Endothelial cell of umbilical vein (primary cell): ENCODE results near the gene GRID1. TPM values are rescaled to one million over a fixed set of nuclear protein-coding genes. Genes with fewer than 3 reads are reported as not detected.

Source experiments
- BruUV-seq: library from RNA; stranded (reverse); fragments of 400-500 nt; replicated peaks from 2 replicates; lab custom pipeline; 2021; lab: Mats Ljungman, UMichigan
- CTCF ChIA-PET: fragments of 300-600, 350-600 bp; sonication (Branson Sonifier 250); formaldehyde crosslinking; loops from one replicate; lab custom pipeline; 2021; ENCODE audit warnings: antibody characterized with exemption, inconsistent platforms; lab: Charles Lee
- POLR2A ChIA-PET: fragments of 300-600, 350-600 bp; sonication (Branson Sonifier 250); formaldehyde crosslinking; loops from one replicate; lab custom pipeline; 2021; ENCODE audit warnings: antibody characterized with exemption, inconsistent platforms; lab: Charles Lee
- DNase-seq: peaks from one replicate; pipeline ENCODE4 v3.0.0-alpha.2; 2011; ENCODE audit warnings: low read depth, low spot score
- FAIRE-seq: peaks from 2 replicates; lab custom pipeline; 2011; peaks lifted over from hg19 to GRCh38; lab: Jason Lieb, UNC
- H2AFZ ChIP-seq: 2 replicates; pipeline ENCODE4 v1.6.0; 2012; ENCODE audit warnings: low read depth, low read length, control low read depth, inconsistent platforms
- H3K27ac ChIP-seq: 2 replicates; pipeline ENCODE4 v1.5.1; 2011; ENCODE audit warnings: low read depth, mild to moderate bottlenecking, control low read depth, low read length, moderate library complexity; ENCODE audit not compliant: insufficient read depth
- H3K27me3 ChIP-seq, 2 experiments: 2 replicates each; pipeline versions ENCODE4 v1.6.0 to v1.6.1; 2011; ENCODE audit warnings: low read length in 2 of 2, mixed read lengths in 1 of 2; ENCODE audit not compliant: control insufficient read depth in 2 of 2, insufficient read depth in 2 of 2
- H3K36me3 ChIP-seq, 2 experiments: 2 replicates in 1 of 2; 3 replicates in 1 of 2; pipeline ENCODE4 v1.5.1; 2011; ENCODE audit warnings: low read length in 2 of 2, mild to moderate bottlenecking in 1 of 2, moderate library complexity in 1 of 2; ENCODE audit not compliant: control insufficient read depth in 2 of 2, insufficient read depth in 2 of 2; ENCODE audit errors: extremely low read depth in 1 of 2
- H3K4me1 ChIP-seq: 3 replicates; pipeline ENCODE4 v1.5.1; 2011; ENCODE audit warnings: mild to moderate bottlenecking, low read length; ENCODE audit not compliant: control insufficient read depth, insufficient read depth; ENCODE audit errors: extremely low read depth
- H3K4me2 ChIP-seq: 2 replicates; pipeline ENCODE4 v1.6.1; 2011; ENCODE audit warnings: low read length, control low read depth, mixed read lengths; ENCODE audit not compliant: insufficient read depth
- H3K4me3 ChIP-seq, 3 experiments: fragments of 200-600 bp in 1 of 3; sonication (generic), shearing (Covaris generic) in 1 of 3; replicated peaks in 1 of 3; 2 replicates each; pipeline ENCODE4 v1.5.1; 2011 to 2016; ENCODE audit warnings: control low read depth in 3 of 3, low read length in 3 of 3, mild to moderate bottlenecking in 2 of 3, inconsistent platforms in 1 of 3, low read depth in 1 of 3, moderate library complexity in 1 of 3; ENCODE audit not compliant: insufficient read depth in 1 of 3
- H3K79me2 ChIP-seq: 2 replicates; pipeline ENCODE4 v1.6.0; 2012; ENCODE audit warnings: low read length, inconsistent platforms; ENCODE audit not compliant: control insufficient read depth, insufficient read depth
- H3K9ac ChIP-seq: replicated peaks from 2 replicates; pipeline ENCODE3; 2011; ENCODE audit warnings: low read length, control low read depth; ENCODE audit not compliant: insufficient read depth; ENCODE audit errors: extremely low read depth
- H3K9me1 ChIP-seq: replicated peaks from 3 replicates; pipeline ENCODE4 v1.6.0; 2011; ENCODE audit warnings: mild to moderate bottlenecking, low read length; ENCODE audit not compliant: control insufficient read depth, insufficient read depth; ENCODE audit errors: extremely low read depth
- H3K9me3 ChIP-seq: replicated peaks from 2 replicates; pipeline ENCODE4 v1.5.1; 2012; ENCODE audit warnings: low read length, inconsistent platforms; ENCODE audit not compliant: control insufficient read depth, insufficient read depth
- H4K20me1 ChIP-seq: replicated peaks from 2 replicates; pipeline ENCODE3; 2011; ENCODE audit warnings: mild to moderate bottlenecking, low read length; ENCODE audit not compliant: control insufficient read depth, insufficient read depth; ENCODE audit errors: extremely low read depth
- EZH2 ChIP-seq: IDR thresholded peaks from 2 replicates; pipeline ENCODE4 v1.6.1; 2012; ENCODE audit warnings: borderline replicate concordance, low read depth, mild to moderate bottlenecking, moderate library complexity, low read length, inconsistent platforms; ENCODE audit not compliant: severe bottlenecking
- FOS ChIP-seq: IDR thresholded peaks from 2 replicates; pipeline ENCODE4 v1.6.1; 2011; ENCODE audit warnings: mild to moderate bottlenecking, low read length, moderate library complexity, borderline replicate concordance; ENCODE audit not compliant: insufficient read depth
- GATA2 ChIP-seq: IDR thresholded peaks from 2 replicates; pipeline ENCODE4 v1.7.0; 2011; ENCODE audit warnings: low read depth, mild to moderate bottlenecking, moderate library complexity, mixed read lengths, low read length; ENCODE audit not compliant: insufficient read length, insufficient read depth
- JUN ChIP-seq: IDR thresholded peaks from 2 replicates; pipeline ENCODE4 v1.6.1; 2011; ENCODE audit warnings: borderline replicate concordance, low read depth; ENCODE audit not compliant: insufficient read length, insufficient read depth
- MYC ChIP-seq: IDR thresholded peaks from one replicate; pipeline ENCODE4 v1.6.1; 2011; ENCODE audit warnings: mild to moderate bottlenecking, low read depth, low read length
- POLR2A ChIP-seq: IDR thresholded peaks from 2 replicates; pipeline ENCODE4 v1.6.1; 2012; ENCODE audit warnings: low read depth, mild to moderate bottlenecking, control low read depth, low read length
- POLR2AphosphoS5 ChIP-seq: IDR thresholded peaks from 2 replicates; pipeline ENCODE4 v1.6.1; 2012; ENCODE audit warnings: low read depth, mild to moderate bottlenecking, control low read depth, low read length, moderate library complexity; ENCODE audit not compliant: insufficient read depth
- dilution Hi-C: fragments of 300-500 bp; cut with MboI; formaldehyde crosslinking; loops from one replicate; pipeline ENCODE4 v1.15.0; 2019; ENCODE audit warnings: low sequenced_read_pairs; ENCODE audit not compliant: extremely low pct_ligation_motif_present
- intact Hi-C: fragments of 100-400 bp; cut with micrococcal nuclease; formaldehyde crosslinking; loops from one replicate; pipeline ENCODE4 v1.10.0; 2022
- polyA plus RNA-seq, 4 experiments: library from polyadenylated mRNA; depleted of rRNA in 3 of 4; stranded (reverse) in 3 of 4; unstranded in 1 of 4; fragments of >200 nt; gene quantifications; 2 replicates each; pipeline versions ENCODE4 v1.2.1 to v1.2.3, GENCODE V29; 2011 to 2012; ENCODE audit warnings: missing spikeins in 1 of 4
- total RNA-seq: library from RNA; stranded (reverse); gene quantifications from 2 replicates; pipeline ENCODE4 v1.2.3, GENCODE V29; 2021
- TF ChIP-seq, protein P1 (sequence below), 2 donors: IDR thresholded peaks; 1 replicate in 1 of 2; 2 replicates in 1 of 2; pipeline ENCODE4 v1.5.1; 2011; ENCODE audit warnings: low read length in 2 of 2, mild to moderate bottlenecking in 2 of 2, moderate library complexity in 2 of 2, control low read depth in 1 of 2, inconsistent platforms in 1 of 2, low read depth in 1 of 2; ENCODE audit not compliant: insufficient read depth in 1 of 2; ENCODE audit errors: extremely low read depth in 1 of 2
- TF ChIP-seq, protein P2 (sequence below): IDR thresholded peaks from 2 replicates; pipeline ENCODE4 v1.6.1; 2011; ENCODE audit not compliant: insufficient read depth, insufficient read length

Gene GRID1
- total and polyA plus RNA-seq, 2 donors (not counting 3 experiments of a cell fraction or from before 2014, with no cell fraction given), result not detected

DNA sequence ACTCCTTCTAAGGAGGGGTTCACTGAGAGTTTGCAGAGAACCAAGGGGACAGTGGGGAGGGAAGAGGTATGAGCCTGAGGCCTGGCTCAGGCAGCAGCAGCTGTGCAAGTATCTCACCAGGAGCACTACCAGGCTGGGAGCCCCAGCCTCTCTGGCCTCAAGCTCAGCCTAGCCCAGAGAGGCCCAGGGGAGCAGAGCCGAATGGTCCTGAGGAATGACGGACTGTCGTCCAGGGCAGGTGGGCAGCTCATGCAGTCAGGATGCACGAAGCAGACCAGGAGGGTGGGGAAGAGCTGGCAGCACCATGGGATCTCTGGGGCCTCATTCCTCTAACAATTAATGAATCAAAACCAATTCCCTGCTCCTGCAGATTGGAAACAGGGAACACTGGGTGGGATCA lies 151.5 kb downstream of the GRID1 start:
- no peak for TF ChIP-seq POLR2AphosphoS5
- no peak for TF ChIP-seq FOS
- TF ChIP-seq, protein P1, sequence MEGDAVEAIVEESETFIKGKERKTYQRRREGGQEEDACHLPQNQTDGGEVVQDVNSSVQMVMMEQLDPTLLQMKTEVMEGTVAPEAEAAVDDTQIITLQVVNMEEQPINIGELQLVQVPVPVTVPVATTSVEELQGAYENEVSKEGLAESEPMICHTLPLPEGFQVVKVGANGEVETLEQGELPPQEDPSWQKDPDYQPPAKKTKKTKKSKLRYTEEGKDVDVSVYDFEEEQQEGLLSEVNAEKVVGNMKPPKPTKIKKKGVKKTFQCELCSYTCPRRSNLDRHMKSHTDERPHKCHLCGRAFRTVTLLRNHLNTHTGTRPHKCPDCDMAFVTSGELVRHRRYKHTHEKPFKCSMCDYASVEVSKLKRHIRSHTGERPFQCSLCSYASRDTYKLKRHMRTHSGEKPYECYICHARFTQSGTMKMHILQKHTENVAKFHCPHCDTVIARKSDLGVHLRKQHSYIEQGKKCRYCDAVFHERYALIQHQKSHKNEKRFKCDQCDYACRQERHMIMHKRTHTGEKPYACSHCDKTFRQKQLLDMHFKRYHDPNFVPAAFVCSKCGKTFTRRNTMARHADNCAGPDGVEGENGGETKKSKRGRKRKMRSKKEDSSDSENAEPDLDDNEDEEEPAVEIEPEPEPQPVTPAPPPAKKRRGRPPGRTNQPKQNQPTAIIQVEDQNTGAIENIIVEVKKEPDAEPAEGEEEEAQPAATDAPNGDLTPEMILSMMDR (IDR thresholded peaks at IDR 0.05; ENCODE audit: extremely low read depth in 1 of 2, insufficient read depth in 1 of 2, low read depth in 1 of 2, low read length in 2 of 2), result no peak
- no peak for TF ChIP-seq JUN
- no peak for TF ChIP-seq GATA2
- TF ChIP-seq POLR2A, result no peak
- TF ChIP-seq, protein P2, sequence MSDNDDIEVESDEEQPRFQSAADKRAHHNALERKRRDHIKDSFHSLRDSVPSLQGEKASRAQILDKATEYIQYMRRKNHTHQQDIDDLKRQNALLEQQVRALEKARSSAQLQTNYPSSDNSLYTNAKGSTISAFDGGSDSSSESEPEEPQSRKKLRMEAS, result no peak
- no peak for TF ChIP-seq MYC
- no peak for TF ChIP-seq EZH2
- dilution Hi-C loops (no loop called here), intact Hi-C loops (no loop called here)
- ChIA-PET POLR2A (no interaction called here), CTCF (no interaction called here)
- H3K4me3 ChIP-seq, result no peak overlapping the region
- H3K36me3 ChIP-seq, result no peaks in the 10 kb centered on the region
- no peaks in the 10 kb centered on the region for H3K4me1 ChIP-seq
- no peaks in the 10 kb centered on the region for H3K9me1 ChIP-seq
- DNase-seq, result no peak
- H3K79me2 ChIP-seq, result no peaks in the 10 kb centered on the region
- no peak overlapping the region for H3K27ac ChIP-seq
- no TSS peak for BruUV-seq
- H3K9ac ChIP-seq, result no peak overlapping the region
- no peak for FAIRE-seq
- no peaks in the 10 kb centered on the region for H3K27me3 ChIP-seq
- no peaks in the 10 kb centered on the region for H4K20me1 ChIP-seq
- no peaks in the 10 kb centered on the region for H3K9me3 ChIP-seq
- no peak overlapping the region for H2AFZ ChIP-seq
- H3K4me2 ChIP-seq, result no peak overlapping the region
